SK-N-SH treated with all-trans-retinoic acid at 6 μM for 48 hours (cell line): Measurements from ENCODE around the gene HOXA4.

Source experiments
- ATAC-seq: fragments of 200-7000 bp; cut with Tn5 transposase; 3 replicates; pipeline ENCODE4 v1.9.1; 2020; ENCODE audit warnings: mild to moderate bottlenecking, moderate library complexity
- BACH2 ChIP-seq: fragments of 250-450 bp; sonication (Bioruptor Pico); IDR thresholded peaks from 2 replicates; pipeline ENCODE4 v1.9.0; 2021; ENCODE audit warnings: mild to moderate bottlenecking, borderline replicate concordance
- CREB5 ChIP-seq: fragments of 250-450 bp; sonication (Bioruptor Pico); IDR thresholded peaks from 2 replicates; pipeline ENCODE4 v1.5.1; 2020; ENCODE audit warnings: low read depth, mild to moderate bottlenecking, moderate library complexity
- CSDC2 ChIP-seq: fragments of 250-450 bp; sonication (Bioruptor Pico); IDR thresholded peaks from 2 replicates; pipeline ENCODE4 v1.5.0; 2020; ENCODE audit warnings: mild to moderate bottlenecking, moderate library complexity
- CSRNP3 ChIP-seq: fragments of 250-450 bp; sonication (Bioruptor Pico); IDR thresholded peaks from 2 replicates; pipeline ENCODE4 v1.5.1; 2021; ENCODE audit warnings: mild to moderate bottlenecking, moderate library complexity
- ESRRG ChIP-seq: fragments of 250-450 bp; sonication (Bioruptor Pico); IDR thresholded peaks from 2 replicates; pipeline ENCODE4 v1.6.1; 2021; ENCODE audit warnings: mild to moderate bottlenecking
- GLIS3 ChIP-seq: fragments of 250-450 bp; sonication (Bioruptor Pico); IDR thresholded peaks from 2 replicates; pipeline ENCODE4 v1.5.0; 2020; ENCODE audit warnings: mild to moderate bottlenecking, moderate library complexity
- ISL1 ChIP-seq: fragments of 250-450 bp; sonication (Bioruptor Pico); IDR thresholded peaks from 2 replicates; pipeline ENCODE4 v2.1.2; 2022; ENCODE audit warnings: mild to moderate bottlenecking, moderate library complexity
- OSR1 ChIP-seq: fragments of 250-450 bp; sonication (Bioruptor Pico); IDR thresholded peaks from 2 replicates; pipeline ENCODE4 v1.8.0; 2022; ENCODE audit warnings: moderate library complexity, mild to moderate bottlenecking, inconsistent platforms
- PATZ1 ChIP-seq: fragments of 250-450 bp; sonication (Bioruptor Pico); IDR thresholded peaks from 2 replicates; pipeline ENCODE4 v1.8.0; 2020; ENCODE audit warnings: mild to moderate bottlenecking, moderate library complexity, borderline replicate concordance
- PPARA ChIP-seq: fragments of 250-450 bp; sonication (Bioruptor Pico); IDR thresholded peaks from 2 replicates; pipeline ENCODE4 v1.5.0; 2020; ENCODE audit warnings: mild to moderate bottlenecking, borderline replicate concordance
- RARB ChIP-seq: fragments of 250-450 bp; sonication (Bioruptor Pico); IDR thresholded peaks from 2 replicates; pipeline ENCODE4 v1.8.0; 2021; ENCODE audit warnings: mild to moderate bottlenecking, moderate library complexity
- SNAI2 ChIP-seq: fragments of 250-450 bp; sonication (Bioruptor Pico); IDR thresholded peaks from 2 replicates; pipeline ENCODE4 v1.5.0; 2020; ENCODE audit warnings: mild to moderate bottlenecking, moderate library complexity
- TCF4 ChIP-seq: fragments of 250-450 bp; sonication (Bioruptor Pico); IDR thresholded peaks from 2 replicates; pipeline ENCODE4 v1.8.0; 2021; ENCODE audit warnings: mild to moderate bottlenecking, moderate library complexity, borderline replicate concordance
- TOX ChIP-seq: fragments of 250-450 bp; sonication (Bioruptor Pico); IDR thresholded peaks from 2 replicates; pipeline ENCODE4 v1.8.0; 2021; ENCODE audit warnings: mild to moderate bottlenecking, moderate library complexity, borderline replicate concordance
- TSHZ2 ChIP-seq: fragments of 250-450 bp; sonication (Bioruptor Pico); IDR thresholded peaks from 2 replicates; pipeline ENCODE4 v1.5.0; 2020; ENCODE audit warnings: mild to moderate bottlenecking, moderate library complexity
- ZC3H10 ChIP-seq: fragments of 250-450 bp; sonication (Bioruptor Pico); IDR thresholded peaks from 2 replicates; pipeline ENCODE4 v1.5.1; 2021; ENCODE audit warnings: mild to moderate bottlenecking, moderate library complexity
- ZFP3 ChIP-seq: fragments of 250-450 bp; sonication (Bioruptor Pico); IDR thresholded peaks from 2 replicates; pipeline ENCODE4 v1.5.0; 2020; ENCODE audit warnings: mild to moderate bottlenecking, moderate library complexity
- ZFP30 ChIP-seq: fragments of 450-650 bp; formaldehyde crosslinking; IDR thresholded peaks from 2 replicates; pipeline ENCODE4 v1.5.0; 2022; ENCODE audit warnings: mild to moderate bottlenecking, moderate library complexity
- ZNF70 ChIP-seq: fragments of 450-650 bp; formaldehyde crosslinking; IDR thresholded peaks from 2 replicates; pipeline ENCODE4 v1.5.0; 2020; ENCODE audit warnings: mild to moderate bottlenecking, moderate library complexity
- ZNF8 ChIP-seq: fragments of 450-650 bp; formaldehyde crosslinking; IDR thresholded peaks from 2 replicates; pipeline ENCODE4 v1.5.0; 2020; ENCODE audit warnings: mild to moderate bottlenecking, moderate library complexity
- TF ChIP-seq, protein P1 (sequence below): fragments of 250-450 bp; sonication (Bioruptor Pico); IDR thresholded peaks from 2 replicates; pipeline ENCODE4 v1.8.0; 2021; ENCODE audit warnings: low read depth, mild to moderate bottlenecking, moderate library complexity, borderline replicate concordance

The HOXA4 gene

DNA sequence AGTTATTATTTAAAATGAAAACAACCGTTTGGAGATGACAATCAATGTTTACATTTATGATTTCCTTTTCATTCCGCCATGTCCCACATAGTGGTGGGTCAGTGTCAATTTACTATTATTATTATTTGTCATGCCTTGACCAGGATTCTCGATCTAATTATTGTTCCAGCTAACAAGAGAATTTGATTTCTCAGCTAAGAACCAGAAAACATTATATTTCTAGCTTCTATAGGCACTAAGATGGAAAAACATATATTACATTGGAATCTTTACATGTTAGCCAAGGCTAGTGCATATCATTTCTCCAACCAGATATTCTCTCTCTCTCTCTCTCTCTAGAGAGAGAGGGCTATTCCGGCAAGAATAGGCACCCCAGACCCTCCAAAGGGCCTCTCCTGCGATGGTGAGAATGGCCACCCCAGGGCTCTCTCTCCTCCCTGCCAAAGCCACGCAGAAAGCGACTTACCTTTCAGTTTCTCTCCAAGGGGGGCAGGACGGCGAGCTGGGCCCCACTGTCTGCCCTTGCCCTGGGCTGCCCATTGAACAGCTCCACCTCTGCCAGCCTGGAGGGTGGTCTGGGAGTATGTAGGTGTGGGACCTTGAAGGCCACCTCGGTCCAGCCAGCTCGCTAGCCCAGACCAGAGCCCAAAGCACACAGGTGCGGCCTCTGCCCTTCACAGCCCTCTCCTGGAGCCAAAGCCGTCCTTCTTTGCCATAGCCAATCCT is 19.4 kb upstream of the HOXA4 start:
- no peak for ATAC-seq
- TF ChIP-seq PPARA (CRISPR knock-in tag) (no peak), TCF4 (CRISPR knock-in tag) (no peak), CSRNP3 (no peak), TSHZ2 (CRISPR knock-in tag) (no peak), ZFP30 (no peak), GLIS3 (CRISPR knock-in tag) (no peak), ZC3H10 (CRISPR knock-in tag) (no peak), OSR1 (CRISPR knock-in tag) (no peak), ZNF70 (CRISPR knock-in tag) (no peak), ESRRG (CRISPR knock-in tag) (no peak)
- TF ChIP-seq, all 23 proteins: peak for 0

DNA sequence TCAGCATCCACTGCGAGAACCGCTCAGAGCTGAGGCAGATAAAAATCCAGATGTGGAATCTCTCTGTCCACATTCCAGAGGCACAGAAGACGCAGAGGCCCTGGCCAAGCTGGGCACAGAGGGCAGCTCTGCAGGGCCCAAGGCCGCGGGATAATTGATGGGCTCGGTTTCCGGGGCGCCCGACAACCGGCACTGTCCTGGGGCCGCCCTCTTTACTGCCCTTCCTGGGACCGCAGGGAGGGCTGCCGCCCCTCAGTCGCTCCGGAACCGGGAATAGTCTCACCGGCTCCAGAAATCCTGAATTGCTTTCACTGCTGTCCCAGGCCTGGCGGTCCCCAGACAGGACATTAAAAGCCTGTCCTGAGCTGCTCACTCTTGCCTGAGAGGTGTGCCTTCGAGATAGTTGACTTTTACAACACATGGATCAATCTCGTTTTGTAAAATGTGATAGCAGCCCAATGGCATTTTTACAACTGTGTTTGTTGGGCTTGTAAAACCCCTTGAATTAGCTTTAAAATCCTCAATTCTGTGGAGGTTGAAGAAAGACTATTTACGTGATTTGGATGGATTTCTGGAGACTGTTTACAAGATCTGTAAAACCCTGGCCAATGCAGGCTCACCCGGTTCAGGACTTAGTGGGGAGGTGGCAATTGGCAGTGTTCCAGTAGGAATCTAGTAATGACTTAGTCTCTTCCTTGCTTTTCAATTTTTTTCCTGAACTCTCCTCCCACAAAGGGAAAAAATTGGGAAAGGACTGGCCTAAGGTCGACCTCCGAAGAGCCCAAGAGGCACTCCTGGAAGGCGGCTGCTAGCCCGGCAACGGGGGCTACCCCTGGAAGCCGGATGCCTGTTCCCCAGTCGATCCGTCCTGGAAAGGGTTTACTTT is 18.4 kb upstream of the HOXA4 start:
- no peak for ATAC-seq
- TF ChIP-seq ESRRG (CRISPR knock-in tag) (no peak), ISL1 (no peak)

- ATAC-seq: no peak
- TF ChIP-seq ESRRG (CRISPR knock-in tag) (no peak), ZC3H10 (CRISPR knock-in tag) (no peak), SNAI2 (no peak), TSHZ2 (CRISPR knock-in tag) (no peak), ZFP3 (CRISPR knock-in tag) (no peak), RARB (no peak), ISL1 (no peak), CSRNP3 (no peak), ZNF70 (CRISPR knock-in tag) (no peak), OSR1 (CRISPR knock-in tag) (no peak), TCF4 (CRISPR knock-in tag) (no peak), GLIS3 (CRISPR knock-in tag) (no peak), TOX (CRISPR knock-in tag) (no peak), PATZ1 (CRISPR knock-in tag) (no peak), CSDC2 (CRISPR knock-in tag) (no peak), CREB5 (CRISPR knock-in tag) (no peak), ZNF8 (no peak), BACH2 (CRISPR knock-in tag) (no peak)
- TF ChIP-seq, protein P1, sequence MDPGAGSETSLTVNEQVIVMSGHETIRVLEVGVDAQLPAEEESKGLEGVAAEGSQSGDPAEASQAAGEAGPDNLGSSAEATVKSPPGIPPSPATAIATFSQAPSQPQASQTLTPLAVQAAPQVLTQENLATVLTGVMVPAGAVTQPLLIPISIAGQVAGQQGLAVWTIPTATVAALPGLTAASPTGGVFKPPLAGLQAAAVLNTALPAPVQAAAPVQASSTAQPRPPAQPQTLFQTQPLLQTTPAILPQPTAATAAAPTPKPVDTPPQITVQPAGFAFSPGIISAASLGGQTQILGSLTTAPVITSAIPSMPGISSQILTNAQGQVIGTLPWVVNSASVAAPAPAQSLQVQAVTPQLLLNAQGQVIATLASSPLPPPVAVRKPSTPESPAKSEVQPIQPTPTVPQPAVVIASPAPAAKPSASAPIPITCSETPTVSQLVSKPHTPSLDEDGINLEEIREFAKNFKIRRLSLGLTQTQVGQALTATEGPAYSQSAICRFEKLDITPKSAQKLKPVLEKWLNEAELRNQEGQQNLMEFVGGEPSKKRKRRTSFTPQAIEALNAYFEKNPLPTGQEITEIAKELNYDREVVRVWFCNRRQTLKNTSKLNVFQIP (CRISPR knock-in tag): no peak
Observed at GRCh38 chr7:27148031-27148755, 17.6 kb upstream of the HOXA4 start.
